Peyer's patch (tissue), 4 donors: ENCODE measurements around the gene ELP2.

ENCODE experiments used
- CTCF ChIP-seq, 6 experiments: fragments of 450-650 bp in 4 of 6; fragments of 200-600 bp in 2 of 6; sonication (generic) in 1 of 6; IDR thresholded peaks; one replicate each; pipeline ENCODE4 v1.5.1; 2017 to 2019; ENCODE audit warnings: antibody characterized with exemption in 6 of 6, mild to moderate bottlenecking in 3 of 6, moderate library complexity in 1 of 6
- POLR2A ChIP-seq, 2 donors: fragments of 450-650 bp; IDR thresholded peaks; one replicate each; pipeline ENCODE4 v1.5.1; 2017; ENCODE audit warnings: antibody characterized with exemption in 2 of 2, mild to moderate bottlenecking in 2 of 2, moderate library complexity in 2 of 2

DNA sequence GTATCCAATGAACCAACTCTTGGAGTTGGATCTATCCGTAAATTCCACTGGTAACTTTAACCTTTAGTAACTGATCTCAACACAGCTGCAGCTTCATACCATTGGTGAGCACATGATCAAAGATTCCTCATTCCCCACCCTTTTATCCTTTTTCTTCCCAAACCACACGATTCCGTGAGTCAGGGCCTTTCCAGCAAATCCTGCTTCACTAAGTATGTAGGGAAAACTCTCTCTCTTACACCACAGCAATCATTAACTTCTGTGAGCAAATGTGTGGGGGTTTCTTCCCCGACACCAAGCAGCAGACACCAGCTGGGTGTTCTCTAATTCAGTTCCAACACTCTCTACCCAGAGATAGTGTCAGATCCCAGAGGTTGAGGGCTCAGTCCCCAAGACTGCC is 23.5 kb downstream of the ELP2 start:
- no peak for TF ChIP-seq CTCF (IDR thresholded peaks at IDR 0.05)
- no peak for TF ChIP-seq POLR2A (IDR thresholded peaks at IDR 0.05)
